K562 (cell line): ENCODE measurements around the gene SLC30A1. TPM values are rescaled to one million over a fixed set of nuclear protein-coding genes. Genes with fewer than 3 reads are reported as not detected.
A peak's percentile ranks its signal among the peaks of the same experiment; 100 is the strongest.

Experiments used
- ATAC-seq: fragments of 200-7000 bp; cut with Tn5 transposase; 3 replicates; pipeline ENCODE4 v1.9.1; 2020; ENCODE audit warnings: moderate library complexity
- BruUV-seq: library from RNA; stranded (reverse); fragments of 400-500 nt; replicated peaks from 2 replicates; lab custom pipeline; 2021; lab: Mats Ljungman, UMichigan
- CTCF ChIA-PET: fragments of 300-600 bp; formaldehyde crosslinking; extraction: SDS; loops from one replicate; lab custom pipeline; 2021; ENCODE audit warnings: low intra/inter-chr PET ratio; lab: Yijun Ruan, JAX
- POLR2A ChIA-PET: fragments of 300-600, 350-650 bp; sonication (Branson Sonifier 250); formaldehyde crosslinking; extraction: SDS; loops from one replicate; lab custom pipeline; 2021; ENCODE audit warnings: antibody characterized with exemption, inconsistent platforms; lab: Yijun Ruan, JAX
- DNase-seq, 4 experiments: peaks; one replicate each; pipeline versions ENCODE4 v3.0.0 to v3.0.0-alpha.2; 2011 to 2018; ENCODE audit warnings: low spot score in 3 of 4, mixed read lengths in 3 of 4; ENCODE audit errors: extremely low read depth in 1 of 4
- FAIRE-seq: peaks from 2 replicates; lab custom pipeline; 2011; peaks lifted over from hg19 to GRCh38; lab: Jason Lieb, UNC
- H2AFZ ChIP-seq: 2 replicates; pipeline ENCODE4 v1.6.0; 2011; ENCODE audit warnings: low read depth, low read length, control low read depth, inconsistent platforms
- H3K27ac ChIP-seq: fragments of 200-600 bp; 3 replicates; pipeline ENCODE4 v1.8.0; 2011; ENCODE audit warnings: low read depth, mild to moderate bottlenecking, control low read depth, inconsistent platforms, low read length, moderate library complexity, mixed read lengths; ENCODE audit errors: extremely low read depth
- H3K27me3 ChIP-seq, 2 experiments: fragments of 300-600 bp in 1 of 2; 2 replicates in 1 of 2; 3 replicates in 1 of 2; pipeline versions ENCODE4 v1.6.0 to v1.8.0; 2011; ENCODE audit warnings: inconsistent platforms in 2 of 2, low read length in 2 of 2, mild to moderate bottlenecking in 1 of 2, mixed read lengths in 1 of 2, moderate library complexity in 1 of 2; ENCODE audit not compliant: control insufficient read depth in 2 of 2, insufficient read depth in 2 of 2
- H3K36me3 ChIP-seq: fragments of 300-600 bp; 3 replicates; pipeline ENCODE4 v1.8.0; 2011; ENCODE audit warnings: mild to moderate bottlenecking, low read length, inconsistent platforms; ENCODE audit not compliant: control insufficient read depth, insufficient read depth
- H3K4me1 ChIP-seq, 2 experiments: fragments of 200-600 bp in 1 of 2; replicated peaks in 1 of 2; 2 replicates in 1 of 2; 3 replicates in 1 of 2; pipeline versions ENCODE4 v1.5.1 to v1.8.0; 2011; ENCODE audit warnings: inconsistent platforms in 2 of 2, low read length in 2 of 2, mild to moderate bottlenecking in 1 of 2, mixed read lengths in 1 of 2, moderate library complexity in 1 of 2; ENCODE audit not compliant: control insufficient read depth in 2 of 2, insufficient read depth in 2 of 2
- H3K4me2 ChIP-seq: 2 replicates; pipeline ENCODE4 v1.6.1; 2011; ENCODE audit warnings: low read length, control low read depth, inconsistent platforms, mixed read lengths; ENCODE audit not compliant: insufficient read depth
- H3K4me3 ChIP-seq: fragments of 200-600 bp; sonication (generic), shearing (Covaris generic); 2 replicates; pipeline ENCODE4 v1.5.1; 2016; ENCODE audit warnings: control low read depth, inconsistent platforms
- H3K79me2 ChIP-seq: fragments of 200-600 bp; 3 replicates; pipeline ENCODE4 v1.8.0; 2011; ENCODE audit warnings: low read length, inconsistent platforms; ENCODE audit not compliant: control insufficient read depth, insufficient read depth
- H3K9ac ChIP-seq, 2 experiments: 2 replicates each; pipeline versions ENCODE4 v1.6.0 to v1.6.1; 2011; ENCODE audit warnings: low read depth in 2 of 2, low read length in 2 of 2, control low read depth in 1 of 2, inconsistent platforms in 1 of 2, mild to moderate bottlenecking in 1 of 2, mixed read lengths in 1 of 2; ENCODE audit not compliant: insufficient read depth in 1 of 2
- H3K9me1 ChIP-seq: one replicate; pipeline ENCODE4 v1.6.0; 2011; ENCODE audit warnings: inconsistent platforms, mild to moderate bottlenecking, low read length, moderate library complexity; ENCODE audit not compliant: control insufficient read depth, insufficient read depth
- H3K9me3 ChIP-seq: replicated peaks from 2 replicates; pipeline ENCODE4 v1.5.1; 2011; ENCODE audit warnings: low read depth, low read length, inconsistent platforms; ENCODE audit not compliant: control insufficient read depth, insufficient read depth
- H4K20me1 ChIP-seq: replicated peaks from 2 replicates; pipeline ENCODE4 v1.6.1; 2011; ENCODE audit warnings: low read length, inconsistent platforms, mixed read lengths; ENCODE audit not compliant: control insufficient read depth, insufficient read depth
- ARID2 ChIP-seq: fragments of 450-650 bp; IDR thresholded peaks from 2 replicates; pipeline ENCODE4 v1.6.1; 2017; ENCODE audit warnings: antibody characterized with exemption, mild to moderate bottlenecking
- CBX3 ChIP-seq, 2 experiments: IDR thresholded peaks; 1 replicate in 1 of 2; 2 replicates in 1 of 2; pipeline ENCODE4 v1.6.1; 2012; ENCODE audit warnings: inconsistent platforms in 2 of 2, low read length in 2 of 2, borderline replicate concordance in 1 of 2, control low read depth in 1 of 2
- DMBX1 ChIP-seq: fragments of 250-450 bp; sonication (Bioruptor Pico); IDR thresholded peaks from 2 replicates; pipeline ENCODE4 v1.8.0; 2022; ENCODE audit warnings: inconsistent platforms, mild to moderate bottlenecking, moderate library complexity, borderline replicate concordance
- NR2C1 ChIP-seq, 2 experiments: fragments of 450-650 bp; IDR thresholded peaks; 2 replicates each; pipeline ENCODE4 v1.6.1; 2017; ENCODE audit warnings: mild to moderate bottlenecking in 2 of 2, antibody characterized with exemption in 1 of 2, inconsistent platforms in 1 of 2, missing compliant biosample characterization in 1 of 2, missing genetic modification characterization in 1 of 2
- POLR2G ChIP-seq: fragments of 200-400 bp; formaldehyde crosslinking; IDR thresholded peaks from 2 replicates; pipeline ENCODE4 v1.6.1; 2017; ENCODE audit warnings: low read depth, mild to moderate bottlenecking, antibody characterized with exemption, low read length, moderate library complexity
- RBFOX2 ChIP-seq: fragments of 200-400 bp; formaldehyde crosslinking; IDR thresholded peaks from 2 replicates; pipeline ENCODE4 v1.6.1; 2017; ENCODE audit warnings: low read depth, mild to moderate bottlenecking, low read length, moderate library complexity
- SMAD1 ChIP-seq: fragments of 150-350 bp; IDR thresholded peaks from 2 replicates; pipeline ENCODE4 v1.6.1; 2014; ENCODE audit warnings: low read length, low read depth; ENCODE audit not compliant: partially characterized antibody
- SRSF3 ChIP-seq: fragments of 200-400 bp; formaldehyde crosslinking; IDR thresholded peaks from 2 replicates; pipeline ENCODE4 v1.6.1; 2016; ENCODE audit warnings: mild to moderate bottlenecking, low read length, moderate library complexity; ENCODE audit not compliant: insufficient read depth
- ZNF431 ChIP-seq: sonication (generic); formaldehyde crosslinking; IDR thresholded peaks from 2 replicates; pipeline ENCODE4 v1.8.0; 2022; ENCODE audit warnings: mild to moderate bottlenecking, missing genetic modification reagents
- ZNF551 ChIP-seq: fragments of 250-450 bp; sonication (Bioruptor Pico); IDR thresholded peaks from 2 replicates; pipeline ENCODE4 v1.5.0; 2021; ENCODE audit warnings: mild to moderate bottlenecking, moderate library complexity
- WGBS: fragments of 100-300 bp; shearing (Covaris generic); methylation state at CpG from one replicate; pipeline ENCODE4 v1.1.6; 2016; ENCODE audit warnings: low coverage, mixed read lengths; ENCODE audit not compliant: insufficient coverage; ENCODE audit errors: missing lambda C conversion rate; 5-methylcytosine and 5-hydroxymethylcytosine counted together
- in situ Hi-C: fragments of 300-500 bp; cut with MboI; formaldehyde crosslinking; loops from 4 replicates; pipeline ENCODE4 v1.15.0; 2018; ENCODE audit warnings: inconsistent platforms, mixed read lengths
- intact Hi-C: fragments of 100-400 bp; cut with micrococcal nuclease; formaldehyde crosslinking; loops from 2 replicates; pipeline ENCODE4 v1.14.2; 2022
- polyA plus RNA-seq, 8 experiments: library from polyadenylated mRNA; depleted of rRNA in 4 of 8; stranded (reverse) in 5 of 8; unstranded in 3 of 8; fragments of >200 nt; fragmentation: Nextera tagmentation in 2 of 8; fragmentation: Illumina TruSeq in 1 of 8; extraction: Ambion mirVana in 2 of 8; extraction: Trizol in 1 of 8; gene quantifications; 2 replicates each; pipeline versions ENCODE4 v1.2.1 to v1.2.3, GENCODE V29; 2011 to 2014; ENCODE audit warnings: inconsistent platforms in 1 of 8, missing spikeins in 1 of 8
- total RNA-seq, 7 experiments: library from RNA; depleted of rRNA in 6 of 7; stranded (reverse); fragments of >200 nt in 6 of 7; fragmentation: Illumina TruSeq in 2 of 7; extraction: Trizol in 2 of 7; gene quantifications; 2 replicates each; pipeline versions ENCODE4 v1.2.1 to v1.2.3, GENCODE V29; 2011 to 2021; ENCODE audit warnings: low replicate concordance in 1 of 7
- TF ChIP-seq, protein P1 (sequence below): IDR thresholded peaks from 2 replicates; pipeline ENCODE4 v1.6.1; 2012; ENCODE audit warnings: low read depth, low read length, improper control_type of control experiment, borderline replicate concordance
- TF ChIP-seq, protein P2 (sequence below): fragments of 250-450 bp; sonication (Bioruptor Pico); IDR thresholded peaks from 2 replicates; pipeline ENCODE4 v1.5.0; 2020; ENCODE audit warnings: mild to moderate bottlenecking
- TF ChIP-seq, protein P3 (sequence below), 2 experiments: fragments of 250-450 bp in 1 of 2; fragments of 450-650 bp in 1 of 2; sonication (Bioruptor Pico) in 1 of 2; IDR thresholded peaks; 2 replicates each; pipeline versions ENCODE4 v1.6.1 to v1.8.0; 2016 to 2021; ENCODE audit warnings: mild to moderate bottlenecking in 2 of 2, moderate library complexity in 2 of 2, missing compliant biosample characterization in 1 of 2, missing genetic modification characterization in 1 of 2

The SLC30A1 gene
- total and polyA plus RNA-seq, 9 of the 15 experiments (the other 6 are each of a cell fraction or from before 2014, with no cell fraction given), result 4.1 to 14.4 (median 6.6) TPM

DNA sequence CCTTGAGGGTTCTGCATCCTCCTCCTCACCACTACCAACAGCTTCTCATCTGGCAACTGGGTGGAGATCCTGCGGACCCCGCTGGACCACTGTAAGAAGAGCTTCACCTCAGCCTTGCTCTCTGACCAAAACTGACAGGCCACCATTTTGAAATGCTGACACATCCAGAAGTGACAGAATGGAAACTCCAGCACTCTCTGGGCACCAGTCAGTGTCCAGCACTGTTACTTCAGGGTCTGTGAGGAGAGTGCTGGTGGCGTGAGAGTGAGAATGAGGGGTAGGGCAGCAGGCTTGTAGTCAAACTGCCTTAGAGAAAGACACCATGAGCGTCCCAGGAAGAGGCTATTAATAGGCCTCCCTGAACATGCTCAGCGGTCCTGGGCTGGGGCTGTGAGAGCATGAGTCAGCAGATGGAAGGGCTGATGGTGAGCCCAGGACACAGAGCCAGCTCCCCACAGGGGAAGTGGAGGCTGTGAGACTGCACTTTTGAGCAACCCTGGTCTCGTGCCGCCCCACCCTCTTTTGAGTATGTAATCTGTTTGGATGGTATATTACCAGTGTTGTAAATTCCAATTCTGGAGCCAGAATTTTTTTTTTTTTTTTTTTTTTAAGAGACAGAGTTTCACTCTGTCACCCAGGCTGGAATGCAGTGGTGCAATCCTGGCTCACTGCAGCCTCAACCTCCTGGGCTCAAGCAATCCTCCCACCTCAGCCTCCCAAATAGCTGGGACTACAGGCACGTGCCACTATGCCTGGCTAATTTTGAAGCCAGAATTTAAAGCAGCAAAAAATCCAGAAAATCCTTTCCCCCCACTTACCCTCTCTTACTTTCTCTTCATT, 34.4 kb upstream of the SLC30A1 start (continued):
- TF ChIP-seq NR2C1 (IDR thresholded peaks at IDR 0.05) (no peak), NR2C1 (tag; IDR thresholded peaks at IDR 0.05) (peak; percentile 76), ZNF431 (CRISPR knock-in tag) (0 out of 2 replicates have a peak, but pooled peaks have one; percentile 4), ARID2 (0 out of 2 replicates have a peak, but pooled peaks have one; percentile 5), SMAD1 (peak; percentile 65), DMBX1 (CRISPR knock-in tag) (peak; percentile 93)
- TF ChIP-seq, protein P1, sequence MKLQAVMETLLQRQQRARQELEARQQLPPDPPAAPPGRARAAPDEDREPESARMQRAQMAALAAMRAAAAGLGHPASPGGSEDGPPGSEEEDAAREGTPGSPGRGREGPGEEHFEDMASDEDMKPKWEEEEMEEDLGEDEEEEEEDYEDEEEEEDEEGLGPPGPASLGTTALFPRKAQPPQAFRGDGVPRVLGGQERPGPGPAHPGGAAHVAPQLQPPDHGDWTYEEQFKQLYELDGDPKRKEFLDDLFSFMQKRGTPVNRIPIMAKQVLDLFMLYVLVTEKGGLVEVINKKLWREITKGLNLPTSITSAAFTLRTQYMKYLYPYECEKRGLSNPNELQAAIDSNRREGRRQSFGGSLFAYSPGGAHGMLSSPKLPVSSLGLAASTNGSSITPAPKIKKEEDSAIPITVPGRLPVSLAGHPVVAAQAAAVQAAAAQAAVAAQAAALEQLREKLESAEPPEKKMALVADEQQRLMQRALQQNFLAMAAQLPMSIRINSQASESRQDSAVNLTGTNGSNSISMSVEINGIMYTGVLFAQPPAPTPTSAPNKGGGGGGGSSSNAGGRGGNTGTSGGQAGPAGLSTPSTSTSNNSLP, result no peak

DNA sequence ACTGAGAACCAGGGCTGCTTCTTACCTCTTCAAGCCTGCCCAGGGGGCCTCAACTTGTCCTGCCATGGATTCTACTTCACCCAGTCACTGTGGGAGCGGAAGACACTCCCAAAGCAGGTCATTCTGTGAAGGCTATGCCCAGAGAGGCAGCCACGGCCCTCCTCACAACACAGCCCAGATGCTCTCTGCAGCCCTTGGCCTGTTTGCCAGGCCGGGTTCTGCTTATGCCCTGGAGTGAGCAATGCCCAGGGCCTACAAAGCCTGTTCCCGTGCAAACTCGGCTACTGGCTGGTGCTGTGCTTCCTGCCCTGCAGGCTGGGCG, 33.8 kb upstream of the SLC30A1 start:
- BruUV-seq, result no TSS peak
- Histone ChIP-seq H3K79me2 (no peaks in the 10 kb centered on the region), H3K4me2 (peak overlapping the region; percentile 75), H4K20me1 (no peaks in the 10 kb centered on the region), H3K36me3 (no peaks in the 10 kb centered on the region), H3K9me3 (no peaks in the 10 kb centered on the region), H3K27ac (peak overlapping the region; percentile 96), H3K9ac (peak overlapping the region; percentile 63 to 75), H2AFZ (peak overlapping the region; percentile 100), H3K9me1 (peaks cover 3% of the 10 kb centered on the region), H3K4me1 (peaks cover 63 to 65% of the 10 kb centered on the region in 2 experiments), H3K4me3 (no peak overlapping the region), H3K27me3 (no peaks in the 10 kb centered on the region; a peak in 1 of 5 replicates)
- CTCF ChIA-PET, result no interaction called here
- no peak for FAIRE-seq
- intact Hi-C loops (loop anchor here (2.0 kb wide), 1 partner anchor 18 kb away; no protein-coding TSS in a partner anchor), in situ Hi-C loops (no loop called here)
- ATAC-seq, result peak; percentile 7
- WGBS, result 59% methylated on average over 6 of the region's 6 CpGs
- no peak for DNase-seq
- POLR2A ChIA-PET, result interaction anchor here (0.8 to 2.2 kb wide), 10 partner anchors 12 to 83 kb away, joined by 3 to 10 read pairs (median 4); partner anchors contain the start of gene SLC30A1
- TF ChIP-seq CBX3 (IDR thresholded peaks at IDR 0.05; ENCODE audit: borderline replicate concordance in 1 of 2, low read length in 2 of 2) (0 out of 3 replicates have a peak, but pooled peaks of 1 of the 2 experiments have one; percentile 1), POLR2G (0 out of 2 replicates have a peak, but pooled peaks have one; percentile 3), RBFOX2 (peak; percentile 62), ZNF431 (CRISPR knock-in tag) (0 out of 2 replicates have a peak, but pooled peaks have one; percentile 20), SRSF3 (0 out of 2 replicates have a peak, but pooled peaks have one; percentile 12), ZNF551 (no peak)
- TF ChIP-seq, protein P2, sequence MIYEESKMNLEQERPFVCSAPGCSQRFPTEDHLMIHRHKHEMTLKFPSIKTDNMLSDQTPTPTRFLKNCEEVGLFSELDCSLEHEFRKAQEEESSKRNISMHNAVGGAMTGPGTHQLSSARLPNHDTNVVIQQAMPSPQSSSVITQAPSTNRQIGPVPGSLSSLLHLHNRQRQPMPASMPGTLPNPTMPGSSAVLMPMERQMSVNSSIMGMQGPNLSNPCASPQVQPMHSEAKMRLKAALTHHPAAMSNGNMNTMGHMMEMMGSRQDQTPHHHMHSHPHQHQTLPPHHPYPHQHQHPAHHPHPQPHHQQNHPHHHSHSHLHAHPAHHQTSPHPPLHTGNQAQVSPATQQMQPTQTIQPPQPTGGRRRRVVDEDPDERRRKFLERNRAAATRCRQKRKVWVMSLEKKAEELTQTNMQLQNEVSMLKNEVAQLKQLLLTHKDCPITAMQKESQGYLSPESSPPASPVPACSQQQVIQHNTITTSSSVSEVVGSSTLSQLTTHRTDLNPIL (CRISPR knock-in tag), result 0 out of 2 replicates have a peak, but pooled peaks have one; percentile 5
- TF ChIP-seq, protein P3, sequence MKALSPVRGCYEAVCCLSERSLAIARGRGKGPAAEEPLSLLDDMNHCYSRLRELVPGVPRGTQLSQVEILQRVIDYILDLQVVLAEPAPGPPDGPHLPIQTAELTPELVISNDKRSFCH (CRISPR knock-in tag; IDR thresholded peaks at IDR 0.05), result peak; percentile 21; the same call in 1 of the 2 replicates
- TF ChIP-seq, protein P3 (tag; IDR thresholded peaks at IDR 0.05), result no peak
